GM10266 (cell line): ENCODE data around the gene TUT1.

Experiments
- DNase-seq: peaks from one replicate; pipeline ENCODE4 v3.0.0; 2012; ENCODE audit errors: extremely low spot score
- TF ChIP-seq, protein P1 (sequence below): IDR thresholded peaks from 2 replicates; pipeline ENCODE4 v1.5.1; 2012; ENCODE audit warnings: mild to moderate bottlenecking, low read depth; ENCODE audit not compliant: control insufficient read depth, insufficient read depth; ENCODE audit errors: missing control alignments

TUT1 gene

DNA sequence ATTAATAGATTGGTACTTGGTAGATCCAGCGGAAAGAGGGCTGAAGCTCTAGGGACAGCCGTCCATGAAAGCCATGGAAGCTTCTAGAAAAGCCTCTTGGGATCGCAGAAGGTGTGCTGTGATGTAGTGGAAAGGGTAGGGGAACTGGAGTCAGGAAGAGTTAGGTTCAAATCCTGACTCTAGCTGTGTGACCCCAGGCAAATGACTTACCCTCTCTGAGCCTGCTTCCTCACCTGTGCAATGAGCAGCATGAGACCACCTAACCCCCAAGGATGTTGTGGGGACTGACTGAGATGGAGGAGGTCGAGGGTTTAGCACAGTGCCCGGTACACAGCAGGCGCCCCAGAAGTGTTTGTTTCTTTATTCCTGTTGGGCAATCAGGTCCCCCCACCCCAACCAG is 19.1 kb upstream of the TUT1 start:
- no peak for DNase-seq
- TF ChIP-seq, protein P1, sequence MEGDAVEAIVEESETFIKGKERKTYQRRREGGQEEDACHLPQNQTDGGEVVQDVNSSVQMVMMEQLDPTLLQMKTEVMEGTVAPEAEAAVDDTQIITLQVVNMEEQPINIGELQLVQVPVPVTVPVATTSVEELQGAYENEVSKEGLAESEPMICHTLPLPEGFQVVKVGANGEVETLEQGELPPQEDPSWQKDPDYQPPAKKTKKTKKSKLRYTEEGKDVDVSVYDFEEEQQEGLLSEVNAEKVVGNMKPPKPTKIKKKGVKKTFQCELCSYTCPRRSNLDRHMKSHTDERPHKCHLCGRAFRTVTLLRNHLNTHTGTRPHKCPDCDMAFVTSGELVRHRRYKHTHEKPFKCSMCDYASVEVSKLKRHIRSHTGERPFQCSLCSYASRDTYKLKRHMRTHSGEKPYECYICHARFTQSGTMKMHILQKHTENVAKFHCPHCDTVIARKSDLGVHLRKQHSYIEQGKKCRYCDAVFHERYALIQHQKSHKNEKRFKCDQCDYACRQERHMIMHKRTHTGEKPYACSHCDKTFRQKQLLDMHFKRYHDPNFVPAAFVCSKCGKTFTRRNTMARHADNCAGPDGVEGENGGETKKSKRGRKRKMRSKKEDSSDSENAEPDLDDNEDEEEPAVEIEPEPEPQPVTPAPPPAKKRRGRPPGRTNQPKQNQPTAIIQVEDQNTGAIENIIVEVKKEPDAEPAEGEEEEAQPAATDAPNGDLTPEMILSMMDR = no peak

DNA sequence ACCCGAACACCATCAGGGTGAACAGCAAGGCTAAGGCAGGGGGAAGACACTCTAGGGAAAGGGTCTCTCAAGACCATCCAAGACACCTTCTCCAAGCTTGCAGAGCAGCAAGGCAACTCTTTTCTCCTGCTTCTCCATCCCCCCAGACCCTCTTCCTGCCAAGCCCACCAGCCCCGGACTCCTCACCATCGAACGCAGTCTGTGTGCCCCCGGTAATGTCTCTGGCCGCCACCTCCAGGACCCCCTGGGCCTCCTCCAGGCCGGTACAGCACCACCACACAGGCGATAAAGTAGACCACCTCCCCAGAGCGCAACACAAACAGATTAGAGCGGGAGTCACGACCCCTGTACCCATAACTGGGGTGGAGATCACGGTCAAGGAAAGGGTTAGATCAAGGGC is 17.5 kb upstream of the TUT1 start:
- no peak for DNase-seq
- TF ChIP-seq, protein P1 = no peak

DNA sequence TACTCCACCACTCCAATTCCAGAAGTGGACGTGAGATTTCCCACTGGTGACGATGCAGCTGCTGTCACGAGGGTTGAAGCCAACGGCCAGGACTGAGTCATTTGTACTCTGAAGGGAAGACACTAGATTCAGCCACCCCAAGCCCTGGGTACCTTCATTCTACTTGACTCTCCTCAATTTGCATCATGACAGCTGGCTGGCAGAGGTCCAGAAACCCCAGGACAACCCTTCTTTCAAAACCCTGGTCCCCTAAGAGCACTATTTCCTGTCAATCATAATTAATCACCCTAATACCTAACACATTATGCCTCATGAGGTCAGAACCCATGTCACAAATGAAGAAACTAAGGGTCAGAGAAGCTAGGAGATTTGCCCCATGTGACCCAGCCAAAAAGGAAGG is 16.4 kb upstream of the TUT1 start:
- TF ChIP-seq, protein P1 = no peak

DNA sequence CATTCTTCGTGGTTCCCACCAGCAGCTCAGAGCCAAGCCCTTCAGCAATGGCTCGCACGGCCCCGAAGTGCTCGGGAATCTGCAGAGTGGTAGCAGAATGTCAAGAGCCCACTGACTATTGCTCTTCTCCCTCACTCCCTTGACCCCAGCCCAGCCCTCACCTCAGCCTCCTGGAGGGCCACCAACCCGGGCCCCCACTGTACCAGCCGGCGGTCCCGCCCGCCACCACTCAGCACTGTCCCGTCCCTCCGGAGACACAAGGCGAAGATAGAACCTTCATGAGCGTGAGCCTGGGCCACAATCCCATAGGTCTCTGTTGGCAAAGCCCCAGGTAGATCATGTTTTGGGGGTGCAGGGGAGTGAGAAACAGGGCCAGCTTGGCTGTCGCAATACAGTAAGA is 14.6 kb upstream of the TUT1 start:
- DNase-seq = no peak
- TF ChIP-seq, protein P1 = no peak

More for the DNA sequence above, 16.4 kb upstream of the TUT1 start:
- DNase-seq = no peak

DNA sequence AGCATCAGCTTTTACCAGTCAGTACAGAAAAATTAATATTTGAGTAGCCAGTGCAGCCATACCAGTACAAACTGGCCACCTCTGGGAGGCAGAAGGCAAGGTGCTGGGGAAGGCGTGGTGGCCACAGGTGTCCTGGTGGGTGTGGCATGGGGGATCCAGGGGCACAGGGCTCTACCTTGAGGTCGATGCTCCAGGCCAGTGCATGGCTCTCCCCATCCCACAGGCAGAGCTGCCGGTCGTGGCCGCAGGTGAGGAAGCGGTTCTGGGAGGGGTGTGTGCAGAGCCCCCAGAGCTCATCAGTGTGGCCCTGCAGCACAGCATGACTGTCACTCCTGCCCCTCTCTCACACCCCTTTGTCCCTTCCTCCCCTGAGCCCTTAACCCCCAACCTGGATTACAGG is 14.1 kb upstream of the TUT1 start:
- TF ChIP-seq, protein P1 = no peak
- no peak for DNase-seq

DNA sequence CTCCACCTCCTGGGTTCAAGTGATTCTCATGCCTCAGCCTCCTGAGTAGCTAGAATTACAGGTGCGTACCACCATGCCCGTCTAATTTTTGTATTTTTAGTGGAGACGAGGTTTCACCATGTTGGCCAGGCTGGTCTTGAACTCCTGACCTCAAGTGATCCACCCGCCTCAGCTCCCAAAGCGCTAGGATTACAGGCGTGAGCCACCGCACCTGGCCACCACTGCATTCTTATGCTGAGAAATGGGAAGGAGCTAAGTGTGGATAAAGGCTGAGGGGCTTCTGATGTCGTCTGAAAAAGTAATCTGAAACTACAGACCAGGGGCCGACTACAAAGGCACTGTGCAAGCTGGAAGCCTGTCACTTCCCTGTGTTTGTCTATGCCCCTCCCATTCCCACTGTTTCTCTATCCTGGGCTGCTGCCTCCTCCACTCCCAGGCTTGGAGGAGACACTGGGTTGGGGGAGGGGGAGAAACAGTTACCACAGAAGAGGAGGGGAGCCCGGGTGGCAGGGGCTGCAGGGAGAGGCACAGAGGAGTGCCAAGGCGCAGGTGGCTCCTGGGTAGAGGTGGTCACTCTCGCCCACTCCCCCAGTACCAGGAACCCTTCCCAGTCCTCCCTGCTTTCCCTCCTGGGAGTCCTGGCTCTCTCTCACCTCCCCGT is 13.3 kb upstream of the TUT1 start:
- DNase-seq = no peak
- TF ChIP-seq, protein P1 = no peak

DNA sequence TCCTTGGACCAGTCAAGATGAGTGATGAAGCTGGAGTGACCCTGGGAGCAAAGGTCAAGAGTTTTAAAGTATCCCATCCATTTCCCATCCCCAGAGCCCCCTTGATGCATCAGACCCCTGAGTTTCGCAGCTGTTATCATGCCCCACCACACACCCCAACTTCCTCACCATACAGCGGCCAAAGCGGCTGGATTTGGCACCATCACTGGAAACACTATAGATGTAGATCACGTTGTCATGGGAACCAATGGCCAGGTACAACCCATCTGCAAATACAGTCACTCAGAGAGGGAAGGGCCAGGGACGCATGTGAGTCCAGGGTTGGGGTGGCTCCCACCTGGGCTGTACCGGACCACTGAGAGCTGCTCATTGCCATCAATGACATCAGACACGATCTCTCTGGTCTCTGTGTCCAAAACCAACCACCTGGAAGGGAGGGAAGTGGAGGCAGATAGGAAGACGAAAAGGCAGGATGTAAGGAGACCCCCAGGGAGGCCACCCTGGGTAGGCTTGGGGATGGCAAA is 12.5 kb upstream of the TUT1 start:
- TF ChIP-seq, protein P1 = no peak
- DNase-seq = no peak
